ENCODE measurements around the gene NUP188. TPM values are rescaled to one million over a fixed set of nuclear protein-coding genes. Genes with fewer than 3 reads are reported as not detected.

The NUP188 gene
- total RNA-seq, 2 donors from 2014 or later, result 33.2 to 34.1 TPM

DNA sequence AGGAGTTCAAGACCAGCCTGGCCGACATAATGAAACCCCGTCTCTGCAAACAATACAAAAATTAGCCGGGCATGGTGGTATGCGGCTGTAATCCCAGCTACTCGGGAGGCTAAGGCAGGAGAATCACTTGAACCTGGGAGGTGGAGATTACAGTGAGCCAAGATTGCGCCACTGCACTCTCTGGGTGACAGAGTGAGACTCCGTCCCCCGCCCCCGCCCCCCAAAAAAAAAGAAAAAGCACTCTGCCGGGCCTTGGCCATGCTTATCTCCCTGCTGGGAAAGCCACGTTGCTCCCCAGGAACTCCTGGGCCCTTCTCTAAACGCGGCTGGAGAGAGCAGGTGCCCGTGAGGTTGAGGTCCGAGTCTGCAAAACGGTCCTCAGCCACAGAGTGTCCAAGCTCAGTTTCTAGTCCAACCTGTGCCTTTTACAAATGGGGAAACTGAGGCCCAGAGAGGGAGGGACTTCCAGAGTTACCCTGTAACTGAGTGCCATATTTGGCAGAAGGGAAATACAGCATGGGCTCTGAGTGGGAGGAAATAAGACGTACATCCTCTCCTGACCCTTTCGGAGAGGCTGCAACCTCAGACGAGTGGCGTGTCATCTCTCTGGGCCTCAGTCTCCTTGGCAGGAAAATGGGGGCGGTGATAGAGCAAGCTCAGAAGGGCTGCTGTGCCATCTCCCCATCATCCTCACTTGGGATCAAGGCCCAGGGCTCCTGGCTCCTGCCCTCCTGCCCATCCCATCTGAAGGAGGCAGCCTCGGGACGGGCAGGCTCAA, 33.3 kb upstream of the NUP188 start:
- DNase-seq (ENCODE audit: low spot score), result no peak
- intact Hi-C loops (cut with DNase I), result no loop called here

- peak; percentile 91 for DNase-seq (ENCODE audit: low spot score)
- intact Hi-C loops (cut with DNase I), result no loop called here
Observed at GRCh38 chr9:128916204-128916603, 31.3 kb upstream of the NUP188 start.

DNA sequence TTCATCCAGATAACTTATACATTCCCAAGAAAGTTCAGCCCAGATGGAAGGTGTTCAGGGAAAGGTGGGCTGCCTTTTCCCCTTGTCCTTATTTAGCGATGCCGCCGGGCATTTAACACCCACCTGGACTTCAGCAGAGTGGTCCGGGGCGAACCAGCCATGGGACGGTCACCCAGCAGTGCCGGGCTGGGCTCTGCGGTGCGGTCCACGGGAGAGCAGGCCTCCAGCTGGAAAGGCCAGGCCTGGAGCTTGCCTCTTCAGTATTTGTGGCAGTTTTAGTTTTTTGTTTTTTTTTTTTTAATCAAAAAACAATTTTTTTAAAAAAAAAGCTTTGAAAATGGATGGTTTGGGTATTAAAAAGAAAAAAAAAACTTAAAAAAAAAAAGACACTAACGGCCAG, 30.8 kb upstream of the NUP188 start:
- intact Hi-C loops (cut with DNase I), result no loop called here
- DNase-seq (ENCODE audit: low spot score), result no peak

DNA sequence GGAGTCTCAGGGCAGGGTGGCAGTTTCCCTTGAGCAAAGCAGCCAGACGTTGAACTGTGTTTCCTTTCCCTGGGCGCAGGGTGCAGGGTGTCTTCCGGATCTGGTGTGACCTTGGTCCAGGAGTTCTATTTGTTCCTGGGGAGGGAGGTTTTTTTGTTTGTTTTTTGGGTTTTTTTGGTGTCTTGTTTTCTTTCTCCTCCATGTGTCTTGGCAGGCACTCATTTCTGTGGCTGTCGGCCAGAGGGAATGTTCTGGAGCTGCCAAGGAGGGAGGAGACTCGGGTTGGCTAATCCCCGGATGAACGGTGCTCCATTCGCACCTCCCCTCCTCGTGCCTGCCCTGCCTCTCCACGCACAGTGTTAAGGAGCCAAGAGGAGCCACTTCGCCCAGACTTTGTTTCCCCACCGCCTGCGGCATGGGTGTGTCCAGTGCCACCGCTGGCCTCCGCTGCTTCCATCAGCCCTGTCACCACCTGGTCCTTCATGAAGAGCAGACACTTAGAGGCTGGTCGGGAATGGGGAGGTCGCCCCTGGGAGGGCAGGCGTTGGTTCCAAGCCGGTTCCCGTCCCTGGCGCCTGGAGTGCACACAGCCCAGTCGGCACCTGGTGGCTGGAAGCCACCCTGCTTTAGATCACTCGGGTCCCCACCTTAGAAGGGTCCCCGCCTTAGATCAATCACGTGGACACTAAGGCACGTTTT, 30.2 kb upstream of the NUP188 start:
- peak; percentile 92 for DNase-seq (ENCODE audit: low spot score)
- intact Hi-C loops (cut with DNase I), result no loop called here

DNA sequence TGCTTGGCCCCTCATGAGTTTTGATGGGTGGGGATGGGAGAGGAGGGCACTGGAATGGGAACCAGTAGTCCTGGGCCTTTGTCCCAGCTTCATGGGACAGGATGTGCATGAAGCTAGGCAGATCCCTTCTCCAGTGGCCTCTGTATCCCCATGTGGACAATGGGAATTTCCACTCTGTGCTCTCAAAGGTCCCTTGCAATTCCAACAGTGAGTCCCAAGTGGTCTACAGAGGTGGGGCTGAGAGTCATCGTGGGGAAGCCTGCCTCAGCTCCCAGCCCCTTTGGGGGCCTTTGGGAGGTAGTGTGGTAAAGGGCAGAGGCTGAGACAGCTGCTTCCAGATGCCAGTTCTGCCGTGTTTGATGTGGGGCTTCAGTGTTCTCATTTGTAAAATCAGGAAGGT, 28.6 kb upstream of the NUP188 start:
- DNase-seq (ENCODE audit: low spot score), result no peak
- intact Hi-C loops (cut with DNase I), result no loop called here

DNA sequence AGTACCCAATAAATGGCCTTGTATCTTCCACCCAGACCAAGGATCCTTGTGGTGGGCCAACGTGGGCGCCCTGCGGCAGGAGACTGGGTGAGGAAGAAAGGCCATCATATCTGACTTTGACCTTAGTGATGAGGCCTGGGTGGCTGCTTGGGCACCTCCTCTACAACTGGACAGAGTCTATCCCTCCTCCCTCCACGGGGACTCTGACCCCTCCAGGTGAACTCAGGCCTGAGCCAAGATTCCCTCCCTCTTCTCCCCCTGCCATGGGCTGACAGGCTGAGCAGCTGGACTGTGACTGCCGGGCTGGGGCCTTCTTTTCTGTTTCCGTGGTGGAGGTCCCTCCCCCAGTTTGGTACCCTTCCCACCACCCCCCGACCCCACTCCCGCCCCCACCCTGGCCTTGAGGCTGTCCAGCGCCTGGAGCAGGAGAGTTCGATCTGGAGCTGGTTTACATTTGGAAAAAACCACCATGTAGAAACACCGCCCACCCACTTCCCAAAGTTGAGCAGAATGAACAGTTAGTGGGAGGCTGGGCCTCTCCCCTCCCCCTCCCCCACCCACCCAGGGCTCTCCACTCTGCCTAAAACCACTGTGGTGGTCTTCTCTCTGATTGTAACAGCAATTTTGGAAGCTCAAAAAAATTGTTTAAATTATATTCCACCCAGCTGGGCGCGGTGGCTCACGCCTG, 28.0 kb upstream of the NUP188 start:
- no peak for DNase-seq (ENCODE audit: low spot score)
- intact Hi-C loops (cut with DNase I), result no loop called here

GRCh38 chr9:128920381-128921058, 27.0 kb upstream of the NUP188 start, which contains the start of gene PHYHD1:
Gene PHYHD1 (plus strand): TSS chr9:128920982. CDS start chr9:128922324, 1,342 bp downstream.
- intact Hi-C loops (cut with DNase I), result no loop called here
- DNase-seq (ENCODE audit: low spot score), result peak; percentile 90

- no peak for DNase-seq (ENCODE audit: low spot score)
- intact Hi-C loops (cut with DNase I), result loop anchor here in 1 of 2 donors (2.0 kb wide), 1 partner anchor 39 kb away; the partner anchor contains the start of gene LRRC8A
Observed at GRCh38 chr9:128921881-128922763, 25.4 kb upstream of the NUP188 start.

DNA sequence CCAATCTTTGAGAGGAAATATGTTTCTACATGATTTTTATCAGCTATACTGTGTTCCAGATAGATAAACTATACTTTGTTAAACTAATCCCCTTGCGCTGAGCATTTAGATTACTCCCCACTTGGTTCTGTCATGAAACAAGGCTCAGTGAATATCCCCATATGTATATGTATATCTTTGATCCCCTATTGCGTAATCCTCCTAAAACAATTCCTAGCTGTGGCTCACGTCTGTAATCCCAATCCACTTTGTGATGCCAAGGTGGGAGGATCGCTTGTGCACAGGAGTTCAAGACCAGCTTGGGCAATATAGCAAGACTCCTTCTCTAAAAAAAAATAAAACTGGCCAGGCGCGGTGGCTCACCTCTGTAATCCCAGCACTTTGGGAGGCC, 24.0 kb upstream of the NUP188 start:
- intact Hi-C loops (cut with DNase I), result loop anchor here in 1 of 2 donors (2.0 kb wide), 1 partner anchor 41 kb away; the partner anchor contains the start of gene LRRC8A

DNA sequence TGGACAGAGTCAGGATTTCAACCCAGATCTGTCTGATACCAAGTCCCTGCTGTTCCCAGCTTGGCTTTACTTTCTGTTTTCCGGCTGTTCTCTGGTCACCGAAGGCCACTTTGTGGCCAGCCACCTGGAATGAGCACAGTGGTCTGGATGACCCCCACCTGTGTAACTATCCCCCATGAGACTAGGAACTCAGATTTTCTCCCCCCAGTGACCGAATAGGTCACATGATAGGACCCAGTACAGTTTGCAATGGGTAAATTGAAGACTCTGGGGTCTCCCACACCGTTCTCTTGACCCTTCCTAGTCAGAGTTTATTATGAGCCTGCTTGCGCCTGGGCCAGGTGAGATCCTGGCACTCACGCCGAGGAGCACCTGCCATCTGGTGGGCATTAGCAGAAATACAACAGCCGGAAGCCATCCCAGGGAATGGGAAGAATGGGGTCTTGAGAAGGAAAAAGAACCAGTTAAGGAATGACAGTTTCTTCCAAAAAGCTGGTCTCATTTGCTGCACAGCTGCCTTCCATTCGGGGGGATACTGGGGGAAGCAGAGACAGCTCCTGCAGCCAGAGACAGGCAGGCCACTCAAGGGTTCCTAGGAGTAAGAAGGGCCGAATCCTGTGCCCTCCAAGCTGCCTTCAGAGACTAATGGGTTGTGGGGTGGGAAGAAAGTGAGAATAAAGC, 19.6 kb upstream of the NUP188 start:
- DNase-seq (ENCODE audit: low spot score), result no peak
- intact Hi-C loops (cut with DNase I), result loop anchor here (2.0 to 5.0 kb wide), 2 partner anchors 65 to 66 kb away; no protein-coding TSS in a partner anchor

More for the DNA sequence above, 24.0 kb upstream of the NUP188 start:
- no peak for DNase-seq (ENCODE audit: low spot score)

GRCh38 chr9:128928624-128929023, 18.9 kb upstream of the NUP188 start:
- intact Hi-C loops (cut with DNase I), result loop anchor here in 1 of 2 donors (5.0 kb wide), 1 partner anchor 66 kb away; no protein-coding TSS in a partner anchor
- DNase-seq (ENCODE audit: low spot score), result no peak

GRCh38 chr9:128929560-128929959, 17.9 kb upstream of the NUP188 start:
- DNase-seq (ENCODE audit: low spot score), result no peak
- intact Hi-C loops (cut with DNase I), result loop anchor here in 1 of 2 donors (5.0 kb wide), 1 partner anchor 67 kb away; no protein-coding TSS in a partner anchor

DNA sequence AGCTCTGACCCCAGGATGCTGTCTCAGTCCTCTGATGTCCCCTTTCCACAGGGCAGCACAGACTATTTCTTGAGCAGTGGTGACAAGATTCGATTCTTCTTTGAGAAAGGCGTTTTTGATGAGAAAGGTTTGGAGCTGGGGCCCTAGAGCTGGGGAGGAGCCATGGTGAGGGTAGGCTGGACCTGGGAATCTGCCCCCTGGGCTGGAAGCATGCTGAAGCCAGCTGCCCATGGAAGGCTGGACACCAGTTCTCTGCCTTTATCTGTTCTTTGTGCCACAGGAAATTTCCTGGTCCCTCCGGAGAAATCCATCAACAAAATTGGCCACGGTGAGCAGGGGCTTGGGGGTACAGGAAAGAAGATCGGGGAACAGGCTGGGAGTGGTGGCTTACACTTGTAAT, 13.8 kb upstream of the NUP188 start:
- intact Hi-C loops (cut with DNase I), result no loop called here
- peak; percentile 10 for DNase-seq (ENCODE audit: low spot score)

GRCh38 chr9:128936171-128936865, 11.2 kb upstream of the NUP188 start:
- intact Hi-C loops (cut with DNase I), result no loop called here
- peak; percentile 49 for DNase-seq (ENCODE audit: low spot score)

- intact Hi-C loops (cut with DNase I), result no loop called here
- DNase-seq (ENCODE audit: low spot score), result peak; percentile 58
Observed at GRCh38 chr9:128937310-128938165, 10.0 kb upstream of the NUP188 start.

GRCh38 chr9:128940271-128940921, 7.1 kb upstream of the NUP188 start:
- intact Hi-C loops (cut with DNase I), result no loop called here
- DNase-seq (ENCODE audit: low spot score), result peak; percentile 81
